HEK293 (cell line): Measurements from ENCODE around the gene LYSMD3.

Source experiments
- SETDB1 ChIP-seq: IDR thresholded peaks from one replicate; pipeline ENCODE4 v1.6.1; 2017; ENCODE audit warnings: mild to moderate bottlenecking, low read length, moderate library complexity, mixed read lengths; ENCODE audit not compliant: insufficient read length
- ZEB2 ChIP-seq: fragments of 450-650 bp; formaldehyde crosslinking; IDR thresholded peaks from 2 replicates; pipeline ENCODE4 v1.5.1; 2016; ENCODE audit warnings: missing biosample characterization, missing genetic modification characterization
- ZFHX2 ChIP-seq: fragments of 450-650 bp; formaldehyde crosslinking; conservative IDR thresholded peaks from 2 replicates; pipeline ENCODE4 v1.5.1; 2016; ENCODE audit warnings: missing biosample characterization, missing genetic modification characterization
- ZFP3 ChIP-seq: fragments of 450-650 bp; formaldehyde crosslinking; IDR thresholded peaks from 2 replicates; pipeline ENCODE4 v1.5.1; 2016; ENCODE audit warnings: low read depth, missing biosample characterization, missing genetic modification characterization
- ZFP37 ChIP-seq: fragments of 450-650 bp; formaldehyde crosslinking; IDR thresholded peaks from 2 replicates; pipeline ENCODE4 v1.5.1; 2016; ENCODE audit warnings: missing biosample characterization, missing genetic modification characterization
- ZNF138 ChIP-seq: fragments of 450-650 bp; formaldehyde crosslinking; IDR thresholded peaks from 2 replicates; pipeline ENCODE4 v1.5.1; 2016; ENCODE audit warnings: missing biosample characterization, missing genetic modification characterization, borderline replicate concordance
- ZNF169 ChIP-seq: fragments of 450-650 bp; formaldehyde crosslinking; IDR thresholded peaks from 2 replicates; pipeline ENCODE4 v1.5.1; 2016; ENCODE audit warnings: missing biosample characterization, missing genetic modification characterization
- ZNF221 ChIP-seq: fragments of 450-650 bp; formaldehyde crosslinking; IDR thresholded peaks from 2 replicates; pipeline ENCODE4 v1.5.1; 2017; ENCODE audit warnings: missing biosample characterization, missing genetic modification characterization, borderline replicate concordance
- ZNF266 ChIP-seq: fragments of 450-650 bp; formaldehyde crosslinking; IDR thresholded peaks from 2 replicates; pipeline ENCODE4 v1.5.1; 2016; ENCODE audit warnings: missing biosample characterization, missing genetic modification characterization, low read depth
- ZNF302 ChIP-seq: fragments of 450-650 bp; formaldehyde crosslinking; IDR thresholded peaks from 2 replicates; pipeline ENCODE4 v1.5.1; 2016; ENCODE audit warnings: missing biosample characterization, missing genetic modification characterization, low read depth
- ZNF366 ChIP-seq: fragments of 450-650 bp; formaldehyde crosslinking; conservative IDR thresholded peaks from 2 replicates; pipeline ENCODE4 v1.5.1; 2016; ENCODE audit warnings: missing biosample characterization, missing genetic modification characterization
- ZNF423 ChIP-seq: fragments of 450-650 bp; formaldehyde crosslinking; IDR thresholded peaks from 2 replicates; pipeline ENCODE4 v1.5.1; 2016; ENCODE audit warnings: missing biosample characterization, missing genetic modification characterization
- ZNF426 ChIP-seq: fragments of 450-650 bp; formaldehyde crosslinking; IDR thresholded peaks from 2 replicates; pipeline ENCODE4 v1.5.1; 2017; ENCODE audit warnings: missing biosample characterization, missing genetic modification characterization, mild to moderate bottlenecking, inconsistent platforms, moderate library complexity
- ZNF473 ChIP-seq: fragments of 450-650 bp; formaldehyde crosslinking; IDR thresholded peaks from 2 replicates; pipeline ENCODE4 v1.5.1; 2017; ENCODE audit warnings: missing biosample characterization, missing genetic modification characterization
- ZNF521 ChIP-seq: fragments of 450-650 bp; formaldehyde crosslinking; IDR thresholded peaks from 2 replicates; pipeline ENCODE4 v1.5.1; 2017; ENCODE audit warnings: missing biosample characterization, mild to moderate bottlenecking, missing genetic modification characterization
- ZNF548 ChIP-seq: fragments of 450-650 bp; formaldehyde crosslinking; IDR thresholded peaks from 2 replicates; pipeline ENCODE4 v1.5.1; 2016; ENCODE audit warnings: missing biosample characterization, missing genetic modification characterization
- ZNF558 ChIP-seq: fragments of 450-650 bp; formaldehyde crosslinking; IDR thresholded peaks from 2 replicates; pipeline ENCODE4 v1.5.1; 2016; ENCODE audit warnings: missing biosample characterization, missing genetic modification characterization
- ZNF624 ChIP-seq: fragments of 450-650 bp; formaldehyde crosslinking; IDR thresholded peaks from 2 replicates; pipeline ENCODE4 v1.5.1; 2017; ENCODE audit warnings: missing biosample characterization, missing genetic modification characterization
- ZNF626 ChIP-seq: fragments of 450-650 bp; sonication (Bioruptor Pico); formaldehyde crosslinking; IDR thresholded peaks from 2 replicates; pipeline ENCODE4 v1.5.1; 2018; ENCODE audit warnings: missing biosample characterization, missing genetic modification characterization, inconsistent platforms
- ZNF670 ChIP-seq: fragments of 450-650 bp; formaldehyde crosslinking; IDR thresholded peaks from 2 replicates; pipeline ENCODE4 v1.5.1; 2016; ENCODE audit warnings: missing biosample characterization, missing genetic modification characterization, low read depth
- ZNF768 ChIP-seq: fragments of 450-650 bp; formaldehyde crosslinking; IDR thresholded peaks from 2 replicates; pipeline ENCODE4 v1.5.1; 2018; ENCODE audit warnings: missing biosample characterization, mild to moderate bottlenecking, missing genetic modification characterization
- ZNF785 ChIP-seq: fragments of 450-650 bp; formaldehyde crosslinking; IDR thresholded peaks from 2 replicates; pipeline ENCODE4 v1.5.1; 2016; ENCODE audit warnings: missing biosample characterization, missing genetic modification characterization
- ZNF843 ChIP-seq: fragments of 450-650 bp; formaldehyde crosslinking; IDR thresholded peaks from 2 replicates; pipeline ENCODE4 v1.5.1; 2016; ENCODE audit warnings: missing biosample characterization, missing genetic modification characterization
- ZSCAN23 ChIP-seq: fragments of 450-650 bp; formaldehyde crosslinking; IDR thresholded peaks from 2 replicates; pipeline ENCODE4 v1.5.1; 2016; ENCODE audit warnings: missing biosample characterization, missing genetic modification characterization
- TF ChIP-seq, protein P1 (sequence below): fragments of 450-650 bp; formaldehyde crosslinking; IDR thresholded peaks from 2 replicates; pipeline ENCODE4 v1.5.1; 2016; ENCODE audit warnings: missing biosample characterization, missing genetic modification characterization, borderline replicate concordance
- TF ChIP-seq, protein P2 (sequence below): fragments of 450-650 bp; formaldehyde crosslinking; IDR thresholded peaks from 2 replicates; pipeline ENCODE4 v1.5.1; 2016; ENCODE audit warnings: missing biosample characterization, missing genetic modification characterization
- TF ChIP-seq, protein P3 (sequence below): fragments of 450-650 bp; formaldehyde crosslinking; IDR thresholded peaks from 2 replicates; pipeline ENCODE4 v1.5.1; 2016; ENCODE audit warnings: missing biosample characterization, missing genetic modification characterization
- TF ChIP-seq, protein P4 (sequence below): fragments of 450-650 bp; formaldehyde crosslinking; IDR thresholded peaks from 2 replicates; pipeline ENCODE4 v1.5.1; 2016; ENCODE audit warnings: missing biosample characterization, missing genetic modification characterization, low read depth
- TF ChIP-seq, protein P5 (sequence below): fragments of 450-650 bp; formaldehyde crosslinking; IDR thresholded peaks from 2 replicates; pipeline ENCODE4 v1.5.1; 2016; ENCODE audit warnings: missing biosample characterization, missing genetic modification characterization
- TF ChIP-seq, protein P6 (sequence below): fragments of 450-650 bp; IDR thresholded peaks from 2 replicates; pipeline ENCODE4 v1.5.1; 2018; ENCODE audit warnings: missing biosample characterization, missing genetic modification characterization

The LYSMD3 gene

DNA sequence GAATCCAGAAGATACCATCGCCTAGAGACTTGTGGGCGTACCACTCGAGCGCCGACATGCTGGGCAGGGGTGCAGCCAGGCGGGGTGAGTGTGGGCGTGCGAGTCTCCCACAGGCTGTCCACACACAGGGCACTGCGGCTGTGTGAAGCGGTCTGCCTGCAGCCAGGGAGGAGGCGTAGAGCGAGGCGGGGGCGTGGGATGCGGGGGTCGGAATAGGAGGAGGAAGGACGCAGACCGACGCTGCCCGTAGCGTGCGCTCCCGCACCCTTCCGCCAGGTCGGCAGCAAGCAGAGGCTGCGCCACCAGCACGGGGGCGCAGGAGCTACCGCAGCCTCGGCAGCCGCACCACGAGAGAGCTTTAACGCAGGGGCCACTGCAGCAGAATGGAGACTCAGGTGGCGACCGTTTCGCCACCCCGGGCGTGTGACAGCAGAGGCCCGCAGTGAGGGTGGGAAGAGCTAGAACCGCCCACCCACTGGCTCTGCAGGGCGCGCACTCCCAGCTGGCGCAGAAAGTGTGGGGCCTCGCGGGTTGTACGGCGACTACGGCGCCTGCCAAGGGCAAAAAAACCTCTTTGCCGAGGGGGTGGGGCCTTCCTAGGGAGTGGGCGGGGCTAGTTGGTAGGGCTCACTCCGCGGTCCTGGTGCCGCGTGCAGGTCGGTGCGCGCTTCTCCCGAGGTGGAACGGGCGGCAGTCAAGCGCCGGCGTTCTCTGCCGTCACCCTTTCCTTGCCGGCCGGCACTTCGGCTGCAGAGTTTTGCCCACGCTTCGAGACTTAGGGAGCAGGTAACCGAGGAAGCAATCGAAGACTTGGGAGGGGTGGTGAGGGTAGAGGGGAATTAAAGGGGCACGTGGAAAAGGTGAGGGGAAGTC is 54.9 kb downstream of the LYSMD3 start, which contains the start of the genes MBLAC2 and POLR3G (continued):
- TF ChIP-seq, protein P1, sequence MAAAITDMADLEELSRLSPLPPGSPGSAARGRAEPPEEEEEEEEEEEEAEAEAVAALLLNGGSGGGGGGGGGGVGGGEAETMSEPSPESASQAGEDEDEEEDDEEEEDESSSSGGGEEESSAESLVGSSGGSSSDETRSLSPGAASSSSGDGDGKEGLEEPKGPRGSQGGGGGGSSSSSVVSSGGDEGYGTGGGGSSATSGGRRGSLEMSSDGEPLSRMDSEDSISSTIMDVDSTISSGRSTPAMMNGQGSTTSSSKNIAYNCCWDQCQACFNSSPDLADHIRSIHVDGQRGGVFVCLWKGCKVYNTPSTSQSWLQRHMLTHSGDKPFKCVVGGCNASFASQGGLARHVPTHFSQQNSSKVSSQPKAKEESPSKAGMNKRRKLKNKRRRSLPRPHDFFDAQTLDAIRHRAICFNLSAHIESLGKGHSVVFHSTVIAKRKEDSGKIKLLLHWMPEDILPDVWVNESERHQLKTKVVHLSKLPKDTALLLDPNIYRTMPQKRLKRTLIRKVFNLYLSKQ (tag by site-specific recombination): no peak
- TF ChIP-seq ZNF266 (tag by site-specific recombination): no peak
- TF ChIP-seq, protein P2, sequence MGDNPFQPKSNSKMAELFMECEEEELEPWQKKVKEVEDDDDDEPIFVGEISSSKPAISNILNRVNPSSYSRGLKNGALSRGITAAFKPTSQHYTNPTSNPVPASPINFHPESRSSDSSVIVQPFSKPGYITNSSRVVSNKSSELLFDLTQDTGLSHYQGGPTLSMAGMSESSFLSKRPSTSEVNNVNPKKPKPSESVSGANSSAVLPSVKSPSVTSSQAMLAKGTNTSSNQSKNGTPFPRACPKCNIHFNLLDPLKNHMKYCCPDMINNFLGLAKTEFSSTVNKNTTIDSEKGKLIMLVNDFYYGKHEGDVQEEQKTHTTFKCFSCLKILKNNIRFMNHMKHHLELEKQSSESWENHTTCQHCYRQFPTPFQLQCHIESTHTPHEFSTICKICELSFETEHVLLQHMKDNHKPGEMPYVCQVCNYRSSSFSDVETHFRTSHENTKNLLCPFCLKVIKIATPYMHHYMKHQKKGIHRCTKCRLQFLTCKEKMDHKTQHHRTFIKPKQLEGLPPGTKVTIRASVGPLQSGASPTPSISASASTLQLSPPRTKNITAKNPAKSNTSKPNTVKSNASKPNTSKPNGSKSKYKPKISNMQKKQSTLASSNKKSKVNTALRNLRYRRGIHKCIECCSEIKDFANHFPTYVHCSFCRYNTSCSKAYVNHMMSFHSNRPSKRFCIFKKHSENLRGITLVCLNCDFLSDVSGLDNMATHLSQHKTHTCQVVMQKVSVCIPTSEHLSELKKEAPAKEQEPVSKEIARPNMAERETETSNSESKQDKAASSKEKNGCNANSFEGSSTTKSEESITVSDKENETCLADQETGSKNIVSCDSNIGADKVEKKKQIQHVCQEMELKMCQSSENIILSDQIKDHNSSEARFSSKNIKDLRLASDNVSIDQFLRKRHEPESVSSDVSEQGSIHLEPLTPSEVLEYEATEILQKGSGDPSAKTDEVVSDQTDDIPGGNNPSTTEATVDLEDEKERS: no peak; the same call in 1 of the 2 replicates
- TF ChIP-seq ZNF670: no peak
- no peak for TF ChIP-seq ZNF521 (tag by site-specific recombination)
- TF ChIP-seq, protein P3, sequence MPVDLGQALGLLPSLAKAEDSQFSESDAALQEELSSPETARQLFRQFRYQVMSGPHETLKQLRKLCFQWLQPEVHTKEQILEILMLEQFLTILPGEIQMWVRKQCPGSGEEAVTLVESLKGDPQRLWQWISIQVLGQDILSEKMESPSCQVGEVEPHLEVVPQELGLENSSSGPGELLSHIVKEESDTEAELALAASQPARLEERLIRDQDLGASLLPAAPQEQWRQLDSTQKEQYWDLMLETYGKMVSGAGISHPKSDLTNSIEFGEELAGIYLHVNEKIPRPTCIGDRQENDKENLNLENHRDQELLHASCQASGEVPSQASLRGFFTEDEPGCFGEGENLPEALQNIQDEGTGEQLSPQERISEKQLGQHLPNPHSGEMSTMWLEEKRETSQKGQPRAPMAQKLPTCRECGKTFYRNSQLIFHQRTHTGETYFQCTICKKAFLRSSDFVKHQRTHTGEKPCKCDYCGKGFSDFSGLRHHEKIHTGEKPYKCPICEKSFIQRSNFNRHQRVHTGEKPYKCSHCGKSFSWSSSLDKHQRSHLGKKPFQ (tag by site-specific recombination): peak; percentile 87
- no peak; the same call in none of the 2 replicates for TF ChIP-seq ZNF843 (tag by site-specific recombination)
- TF ChIP-seq ZNF426: no peak
- no peak for TF ChIP-seq ZFP3 (tag by site-specific recombination)
- TF ChIP-seq ZNF366 (tag by site-specific recombination): peak; percentile 76
- TF ChIP-seq ZNF169 (tag by site-specific recombination): no peak
- TF ChIP-seq ZNF138 (tag by site-specific recombination): no peak
- TF ChIP-seq ZNF626 (tag by site-specific recombination): no peak
- no peak for TF ChIP-seq ZNF548 (tag by site-specific recombination)
- TF ChIP-seq ZNF624: no peak
- TF ChIP-seq ZSCAN23: peak; percentile 60; the same call in 1 of the 2 replicates
- TF ChIP-seq, protein P4, sequence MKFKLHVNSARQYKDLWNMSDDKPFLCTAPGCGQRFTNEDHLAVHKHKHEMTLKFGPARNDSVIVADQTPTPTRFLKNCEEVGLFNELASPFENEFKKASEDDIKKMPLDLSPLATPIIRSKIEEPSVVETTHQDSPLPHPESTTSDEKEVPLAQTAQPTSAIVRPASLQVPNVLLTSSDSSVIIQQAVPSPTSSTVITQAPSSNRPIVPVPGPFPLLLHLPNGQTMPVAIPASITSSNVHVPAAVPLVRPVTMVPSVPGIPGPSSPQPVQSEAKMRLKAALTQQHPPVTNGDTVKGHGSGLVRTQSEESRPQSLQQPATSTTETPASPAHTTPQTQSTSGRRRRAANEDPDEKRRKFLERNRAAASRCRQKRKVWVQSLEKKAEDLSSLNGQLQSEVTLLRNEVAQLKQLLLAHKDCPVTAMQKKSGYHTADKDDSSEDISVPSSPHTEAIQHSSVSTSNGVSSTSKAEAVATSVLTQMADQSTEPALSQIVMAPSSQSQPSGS (tag by site-specific recombination): no peak
- no peak for TF ChIP-seq ZNF302
- no peak; the same call in none of the 2 replicates for TF ChIP-seq ZFP37 (tag by site-specific recombination)
- TF ChIP-seq SETDB1: no peak
- peak; percentile 53 for TF ChIP-seq ZNF785 (tag by site-specific recombination)
- TF ChIP-seq, protein P5, sequence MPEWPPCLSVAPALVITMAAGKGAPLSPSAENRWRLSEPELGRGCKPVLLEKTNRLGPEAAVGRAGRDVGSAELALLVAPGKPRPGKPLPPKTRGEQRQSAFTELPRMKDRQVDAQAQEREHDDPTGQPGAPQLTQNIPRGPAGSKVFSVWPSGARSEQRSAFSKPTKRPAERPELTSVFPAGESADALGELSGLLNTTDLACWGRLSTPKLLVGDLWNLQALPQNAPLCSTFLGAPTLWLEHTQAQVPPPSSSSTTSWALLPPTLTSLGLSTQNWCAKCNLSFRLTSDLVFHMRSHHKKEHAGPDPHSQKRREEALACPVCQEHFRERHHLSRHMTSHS: no peak
- TF ChIP-seq ZNF473 (tag by site-specific recombination): no peak
- TF ChIP-seq ZNF221 (tag by site-specific recombination): no peak
- TF ChIP-seq ZNF768: no peak
- no peak for TF ChIP-seq ZNF558 (tag by site-specific recombination)
- TF ChIP-seq ZEB2 (tag by site-specific recombination): peak; percentile 84
- peak; percentile 100 for TF ChIP-seq ZFHX2 (tag by site-specific recombination)
- TF ChIP-seq, protein P6, sequence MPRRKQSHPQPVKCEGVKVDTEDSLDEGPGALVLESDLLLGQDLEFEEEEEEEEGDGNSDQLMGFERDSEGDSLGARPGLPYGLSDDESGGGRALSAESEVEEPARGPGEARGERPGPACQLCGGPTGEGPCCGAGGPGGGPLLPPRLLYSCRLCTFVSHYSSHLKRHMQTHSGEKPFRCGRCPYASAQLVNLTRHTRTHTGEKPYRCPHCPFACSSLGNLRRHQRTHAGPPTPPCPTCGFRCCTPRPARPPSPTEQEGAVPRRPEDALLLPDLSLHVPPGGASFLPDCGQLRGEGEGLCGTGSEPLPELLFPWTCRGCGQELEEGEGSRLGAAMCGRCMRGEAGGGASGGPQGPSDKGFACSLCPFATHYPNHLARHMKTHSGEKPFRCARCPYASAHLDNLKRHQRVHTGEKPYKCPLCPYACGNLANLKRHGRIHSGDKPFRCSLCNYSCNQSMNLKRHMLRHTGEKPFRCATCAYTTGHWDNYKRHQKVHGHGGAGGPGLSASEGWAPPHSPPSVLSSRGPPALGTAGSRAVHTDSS: peak; percentile 46; the same call in 1 of the 2 replicates
- TF ChIP-seq ZNF423 (tag by site-specific recombination): peak; percentile 92
